GM12878 (cell line): ENCODE measurements around the gene ZACN. TPM values are rescaled to one million over a fixed set of nuclear protein-coding genes. Genes with fewer than 3 reads are reported as not detected.

Source experiments
- ATAC-seq: fragments of 200-7000 bp; cut with Tn5 transposase; 3 replicates; pipeline ENCODE4 v1.9.1; 2020; ENCODE audit warnings: mild to moderate bottlenecking, moderate library complexity
- BruUV-seq: library from RNA; stranded (reverse); fragments of 400-500 nt; replicated peaks from 2 replicates; lab custom pipeline; 2021; lab: Mats Ljungman, UMichigan
- CTCF ChIA-PET: fragments of 300-600 bp; sonication (Branson Sonifier 250); formaldehyde crosslinking; extraction: SDS; loops from one replicate; lab custom pipeline; 2021; ENCODE audit warnings: inconsistent platforms; lab: Yijun Ruan, JAX
- POLR2A ChIA-PET: fragments of 350-600 bp; formaldehyde crosslinking; extraction: SDS; loops from one replicate; lab custom pipeline; 2021; ENCODE audit warnings: inconsistent platforms; lab: Charles Lee
- RAD21 ChIA-PET: fragments of 300-600 bp; sonication (Branson Sonifier 250); formaldehyde crosslinking; loops from one replicate; lab custom pipeline; 2023; ENCODE audit warnings: antibody characterized with exemption; ENCODE audit not compliant: unreplicated experiment; lab: Charles Lee
- SMC1A ChIA-PET: fragments of 300-600 bp; sonication (Branson Sonifier 250); formaldehyde crosslinking; loops from one replicate; lab custom pipeline; 2023; ENCODE audit not compliant: unreplicated experiment, uncharacterized antibody; lab: Charles Lee
- DNase-seq: peaks from one replicate; pipeline ENCODE4 v3.0.0-alpha.2; 2011; ENCODE audit warnings: low read depth, low spot score
- FAIRE-seq: peaks from 3 replicates; lab custom pipeline; 2011; peaks lifted over from hg19 to GRCh38; lab: Jason Lieb, UNC
- H2AFZ ChIP-seq: 2 replicates; pipeline ENCODE4 v1.6.0; 2011; ENCODE audit warnings: low read depth, low read length, control low read depth; ENCODE audit not compliant: control insufficient read depth
- H3K27ac ChIP-seq: 2 replicates; pipeline ENCODE4 v1.5.1; 2011; ENCODE audit warnings: control low read depth; ENCODE audit not compliant: control insufficient read depth, insufficient read depth
- H3K27me3 ChIP-seq, 2 experiments: replicated peaks in 1 of 2; 2 replicates each; pipeline versions ENCODE4 v1.6.0 to v1.6.1; 2011; ENCODE audit warnings: low read length in 1 of 2; ENCODE audit not compliant: control insufficient read depth in 2 of 2, insufficient read depth in 2 of 2
- H3K36me3 ChIP-seq, 2 experiments: 2 replicates each; pipeline ENCODE4 v1.5.1; 2011; ENCODE audit warnings: low read length in 1 of 2; ENCODE audit not compliant: control insufficient read depth in 2 of 2, insufficient read depth in 2 of 2
- H3K4me1 ChIP-seq: 2 replicates; pipeline ENCODE4 v1.6.1; 2011; ENCODE audit warnings: mild to moderate bottlenecking, low read length, moderate library complexity, mixed read lengths; ENCODE audit not compliant: control insufficient read depth, insufficient read depth
- H3K4me2 ChIP-seq: 2 replicates; pipeline ENCODE4 v1.6.0; 2011; ENCODE audit warnings: control low read depth; ENCODE audit not compliant: control insufficient read depth, insufficient read depth
- H3K4me3 ChIP-seq: fragments of 200-600 bp; sonication (generic); 2 replicates; pipeline ENCODE4 v1.5.1; 2016
- H3K79me2 ChIP-seq: 2 replicates; pipeline ENCODE4 v1.6.0; 2011; ENCODE audit warnings: low read length; ENCODE audit not compliant: control insufficient read depth, insufficient read depth
- H3K9ac ChIP-seq: 2 replicates; pipeline ENCODE4 v1.8.0; 2011; ENCODE audit warnings: low read length, control low read depth, mixed read lengths; ENCODE audit not compliant: control insufficient read depth, insufficient read depth
- H3K9me3 ChIP-seq: replicated peaks from 3 replicates; pipeline ENCODE4 v1.5.1; 2011; ENCODE audit warnings: mild to moderate bottlenecking, low read length; ENCODE audit not compliant: control insufficient read depth, insufficient read depth
- H4K20me1 ChIP-seq: 2 replicates; pipeline ENCODE4 v1.6.0; 2011; ENCODE audit not compliant: control insufficient read depth, insufficient read depth
- ATF2 ChIP-seq: IDR thresholded peaks from 2 replicates; pipeline ENCODE4 v1.6.1; 2012; ENCODE audit warnings: low read length, inconsistent platforms
- PAX5 ChIP-seq: IDR thresholded peaks from 2 replicates; pipeline ENCODE4 v1.6.1; 2011; ENCODE audit warnings: low read depth, low read length, borderline replicate concordance
- POLR2A ChIP-seq: IDR thresholded peaks from 2 replicates; pipeline ENCODE4 v1.6.1; 2011; ENCODE audit warnings: low read depth, mild to moderate bottlenecking, low read length
- WGBS: methylation state at CpG from one replicate; pipeline ENCODE4 v1.1.6; 2016; ENCODE audit warnings: low lambda C conversion rate; ENCODE audit not compliant: insufficient replicate concordance, insufficient coverage; ENCODE audit errors: missing lambda C conversion rate; 5-methylcytosine and 5-hydroxymethylcytosine counted together
- in situ Hi-C: fragments of 300-500 bp; cut with MboI; formaldehyde crosslinking; loops from 9 replicates; pipeline ENCODE4 v1.14.3; 2018; ENCODE audit warnings: mixed read lengths
- intact Hi-C: fragments of 100-400 bp; cut with micrococcal nuclease; formaldehyde crosslinking; loops from one replicate; pipeline ENCODE4 v1.14.2; 2022; ENCODE audit not compliant: unreplicated experiment
- polyA plus RNA-seq, 11 experiments: library from polyadenylated mRNA; depleted of rRNA in 4 of 11; unstranded in 6 of 11; stranded (reverse) in 5 of 11; fragments of >200 nt; fragmentation: Nextera tagmentation in 4 of 11; fragmentation: Illumina TruSeq in 1 of 11; extraction: Ambion mirVana in 4 of 11; extraction: Trizol in 1 of 11; gene quantifications; 1 replicate in 1 of 11; 2 replicates in 10 of 11; pipeline versions ENCODE4 v1.2.1 to v1.2.3, GENCODE V29; 2011 to 2016; ENCODE audit warnings: inconsistent platforms in 2 of 11, missing spikeins in 2 of 11, low read depth in 1 of 11
- total RNA-seq, 4 experiments: library from RNA; depleted of rRNA in 3 of 4; stranded (reverse); fragments of >200 nt in 3 of 4; fragmentation: Illumina TruSeq in 1 of 4; extraction: Trizol in 1 of 4; gene quantifications; 2 replicates each; pipeline versions ENCODE4 v1.2.1 to v1.2.3, GENCODE V29; 2013 to 2021

Gene ZACN
- total and polyA plus RNA-seq, 10 of the 15 experiments (the other 5 are each of a cell fraction or from before 2014, with no cell fraction given) = 0.06 to 11.3 (median 0.47) TPM; not detected in 2

GRCh38 chr17:76080768-76081287 lies 1.8 kb downstream of the ZACN start (continued):
- no peak for TF ChIP-seq PAX5

DNA sequence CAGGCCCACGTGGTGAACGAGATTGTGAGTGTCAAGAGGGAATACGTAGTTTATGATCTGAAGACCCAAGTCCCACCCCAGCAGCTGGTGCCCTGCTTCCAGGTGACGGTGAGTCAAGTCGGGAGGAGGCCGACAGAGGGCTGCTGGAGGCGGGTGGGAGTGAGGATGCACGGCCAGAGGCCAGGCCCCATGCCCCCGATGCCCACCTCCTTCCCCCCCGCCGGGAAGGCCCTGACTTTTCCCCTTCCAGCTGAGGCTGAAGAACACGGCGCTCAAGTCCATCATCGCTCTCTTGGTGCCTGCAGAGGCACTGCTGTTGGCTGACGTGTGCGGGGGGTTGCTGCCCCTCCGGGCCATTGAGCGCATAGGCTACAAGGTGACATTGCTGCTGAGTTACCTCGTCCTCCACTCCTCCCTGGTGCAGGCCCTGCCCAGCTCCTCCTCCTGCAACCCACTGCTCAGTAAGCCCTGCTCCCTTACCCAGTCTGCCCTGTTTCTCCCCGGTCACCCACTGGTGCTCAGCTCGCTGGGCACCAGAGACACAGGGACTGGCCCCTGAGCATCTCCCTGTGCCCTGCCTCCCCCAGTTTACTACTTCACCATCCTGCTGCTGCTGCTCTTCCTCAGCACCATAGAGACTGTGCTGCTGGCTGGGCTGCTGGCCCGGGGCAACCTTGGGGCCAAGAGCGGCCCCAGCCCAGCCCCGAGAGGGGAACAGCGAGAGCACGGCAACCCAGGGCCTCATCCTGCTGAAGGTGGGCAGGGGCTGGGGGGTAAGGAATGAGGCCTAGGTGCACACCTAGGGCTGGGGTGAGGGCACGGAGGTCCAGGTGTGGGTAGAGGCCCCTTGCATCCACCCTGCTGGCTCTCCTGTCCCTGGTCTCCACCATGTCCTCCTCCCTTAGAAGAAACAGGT lies 2.6 kb downstream of the ZACN start:
- H3K27me3 ChIP-seq = peaks cover 3 to 9% of the 10 kb centered on the region in 2 experiments; a peak in 2 of 4 replicates
- 72% methylated on average over 25 of the region's 27 CpGs for WGBS
- no peak for TF ChIP-seq ATF2
- TF ChIP-seq POLR2A = peak; percentile 67
- H3K4me3 ChIP-seq = no peak overlapping the region
- no peak overlapping the region for H3K27ac ChIP-seq
- H3K79me2 ChIP-seq = no peaks in the 10 kb centered on the region
- no peaks in the 10 kb centered on the region for H4K20me1 ChIP-seq
- no peak for FAIRE-seq
- H3K9me3 ChIP-seq = no peaks in the 10 kb centered on the region
- H3K9ac ChIP-seq = no peak overlapping the region
- ATAC-seq = no peak
- no peak overlapping the region for H3K4me2 ChIP-seq
- H2AFZ ChIP-seq = no peak overlapping the region
- H3K36me3 ChIP-seq = peaks cover 5 to 13% of the 10 kb centered on the region in 2 experiments; a peak in 3 of 4 replicates
- no peak for DNase-seq
- ChIA-PET RAD21 (no interaction called here), SMC1A (no interaction called here), POLR2A (interaction anchor here (1.4 kb wide), 1 partner anchor 18 kb away, joined by 4 read pairs; no protein-coding TSS in a partner anchor), CTCF (no interaction called here)
- intact Hi-C loops = no loop called here
- BruUV-seq = no TSS peak
- no peaks in the 10 kb centered on the region for H3K4me1 ChIP-seq
- in situ Hi-C loops = no loop called here
